Measurements from ENCODE around the gene KRT81. TPM values are rescaled to one million over a fixed set of nuclear protein-coding genes. Genes with fewer than 3 reads are reported as not detected.
A peak's percentile ranks its signal among the peaks of the same experiment; 100 is the strongest.
"Not testable (repeated sequence)": the region's sequence is repeated elsewhere in the genome, so short reads cannot be mapped to it uniquely, and the experiment has no call there.

The KRT81 gene
- polyA plus RNA-seq, 1 donor: 0.72 TPM

DNA sequence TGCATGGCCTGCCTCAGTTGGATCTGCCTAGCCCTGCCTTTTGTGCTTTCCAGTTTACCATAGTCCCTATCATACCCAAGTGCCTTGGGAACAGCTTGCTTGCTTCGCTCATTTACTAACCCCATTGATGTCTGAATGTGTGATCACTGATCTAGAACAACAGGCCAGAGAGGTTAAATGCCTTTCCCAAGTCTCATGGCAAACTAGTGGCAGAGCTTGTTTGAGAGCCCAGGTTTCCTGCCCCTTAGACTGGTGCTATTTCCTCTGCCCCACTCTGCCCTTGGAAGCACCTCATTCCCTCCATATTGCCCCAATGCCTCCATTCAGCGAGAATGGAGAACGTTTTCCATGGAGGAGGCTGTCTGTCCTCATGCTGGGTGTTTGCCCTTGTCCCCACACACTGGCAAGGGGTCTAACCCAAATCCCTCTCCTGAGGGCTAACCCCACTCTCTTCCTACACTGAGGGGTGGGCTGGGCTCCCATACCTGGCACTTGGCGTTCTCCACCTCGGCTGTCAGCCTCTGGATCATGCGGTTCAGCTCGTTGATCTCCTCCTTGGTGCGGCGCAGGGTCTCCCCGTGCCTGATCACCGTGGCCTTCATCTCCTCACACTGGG, 38.5 kb downstream of the KRT81 start:
- H3K27me3 ChIP-seq (ENCODE audit: control insufficient read depth, insufficient read depth, low read length): peaks cover 78% of the 10 kb centered on the region
- DNase-seq: no peak
- no peak overlapping the region for H3K4me3 ChIP-seq (ENCODE audit: low read length)
- no CpG with 5 or more reads among the region's 11 CpGs for whole genome bisulfite sequencing (ENCODE audit: insufficient coverage, low lambda C conversion rate)
- no peaks in the 10 kb centered on the region for H3K9me3 ChIP-seq (ENCODE audit: control insufficient read depth, low read depth, low read length)
- no peak overlapping the region for H3K27ac ChIP-seq (ENCODE audit: low read length)
- no peaks in the 10 kb centered on the region for H3K4me1 ChIP-seq (ENCODE audit: control insufficient read depth, insufficient read depth, low read length)
- H3K36me3 ChIP-seq (ENCODE audit: control insufficient read depth, insufficient read depth, low read length): no peaks in the 10 kb centered on the region

DNA sequence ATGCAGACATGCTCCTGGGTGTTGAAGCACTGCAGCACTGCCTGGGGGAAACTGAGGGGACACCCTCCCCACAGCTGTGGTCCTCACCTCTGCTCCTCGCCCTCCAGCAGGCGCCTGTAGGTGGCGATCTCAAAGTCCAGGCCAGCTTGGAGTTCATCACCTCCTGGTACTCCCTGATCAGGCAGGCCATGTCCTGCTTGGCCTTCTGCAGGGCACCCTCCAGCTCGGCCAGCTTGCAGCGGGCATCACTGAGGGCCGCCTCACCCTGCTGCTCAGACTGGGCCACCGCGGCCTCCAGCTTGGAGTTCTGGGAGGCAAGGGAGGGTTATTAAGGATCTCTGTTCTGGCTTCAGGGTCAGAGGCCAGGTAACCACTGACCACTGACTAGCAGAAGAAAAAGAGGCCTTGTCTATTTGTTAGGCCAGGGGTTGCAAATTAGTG, 39.1 kb downstream of the KRT81 start:
- H3K27me3 ChIP-seq (ENCODE audit: control insufficient read depth, insufficient read depth, low read length): peaks cover 71% of the 10 kb centered on the region
- H3K36me3 ChIP-seq (ENCODE audit: control insufficient read depth, insufficient read depth, low read length); DNase-seq; H3K9me3 ChIP-seq (ENCODE audit: control insufficient read depth, low read depth, low read length); H3K27ac ChIP-seq (ENCODE audit: low read length); H3K4me1 ChIP-seq (ENCODE audit: control insufficient read depth, insufficient read depth, low read length); H3K4me3 ChIP-seq (ENCODE audit: low read length): not testable (repeated sequence)
- no CpG with 5 or more reads among the region's 8 CpGs for WGBS (ENCODE audit: insufficient coverage, low lambda C conversion rate)

DNA sequence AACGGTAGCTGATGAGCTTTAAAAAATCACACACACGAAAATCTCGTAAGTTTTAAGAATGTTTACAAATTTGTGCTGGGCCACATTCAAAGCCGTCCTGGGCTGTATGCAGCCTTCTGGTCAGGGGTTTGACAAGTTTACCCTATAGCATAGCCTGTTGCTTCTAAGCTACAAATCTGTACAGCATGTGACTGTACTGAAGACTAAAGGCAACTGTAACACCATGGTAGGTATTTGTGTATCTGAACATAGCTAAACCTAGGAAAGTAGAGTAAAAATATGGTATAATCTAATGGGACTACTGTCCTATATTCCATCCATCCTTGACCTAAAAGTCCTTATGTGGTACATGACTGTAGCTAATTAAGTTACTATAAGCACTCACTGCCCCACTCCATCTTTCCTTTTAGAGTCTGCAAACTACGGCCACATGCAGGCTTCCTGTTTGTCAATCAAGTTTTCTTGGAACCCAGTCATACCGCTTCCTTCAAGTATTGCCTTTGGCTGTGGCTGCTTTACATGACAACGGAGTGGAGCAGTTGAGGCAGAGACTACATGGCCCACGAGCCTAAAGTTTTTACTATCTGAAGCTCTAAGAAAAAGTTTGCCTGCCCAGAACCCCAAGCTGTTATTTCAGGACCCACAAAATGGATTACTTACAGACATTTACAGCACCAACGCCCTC, 39.8 kb downstream of the KRT81 start:
- no peak for DNase-seq
- Histone ChIP-seq H3K27me3 (ENCODE audit: control insufficient read depth, insufficient read depth, low read length) (peaks cover 64% of the 10 kb centered on the region), H3K9me3 (ENCODE audit: control insufficient read depth, low read depth, low read length) (no peaks in the 10 kb centered on the region), H3K4me1 (ENCODE audit: control insufficient read depth, insufficient read depth, low read length) (no peaks in the 10 kb centered on the region), H3K36me3 (ENCODE audit: control insufficient read depth, insufficient read depth, low read length) (no peaks in the 10 kb centered on the region), H3K4me3 (ENCODE audit: low read length) (no peak overlapping the region), H3K27ac (ENCODE audit: low read length) (no peak overlapping the region)
- WGBS (ENCODE audit: insufficient coverage, low lambda C conversion rate): 80% methylated on average over 4 of the region's 9 CpGs

DNA sequence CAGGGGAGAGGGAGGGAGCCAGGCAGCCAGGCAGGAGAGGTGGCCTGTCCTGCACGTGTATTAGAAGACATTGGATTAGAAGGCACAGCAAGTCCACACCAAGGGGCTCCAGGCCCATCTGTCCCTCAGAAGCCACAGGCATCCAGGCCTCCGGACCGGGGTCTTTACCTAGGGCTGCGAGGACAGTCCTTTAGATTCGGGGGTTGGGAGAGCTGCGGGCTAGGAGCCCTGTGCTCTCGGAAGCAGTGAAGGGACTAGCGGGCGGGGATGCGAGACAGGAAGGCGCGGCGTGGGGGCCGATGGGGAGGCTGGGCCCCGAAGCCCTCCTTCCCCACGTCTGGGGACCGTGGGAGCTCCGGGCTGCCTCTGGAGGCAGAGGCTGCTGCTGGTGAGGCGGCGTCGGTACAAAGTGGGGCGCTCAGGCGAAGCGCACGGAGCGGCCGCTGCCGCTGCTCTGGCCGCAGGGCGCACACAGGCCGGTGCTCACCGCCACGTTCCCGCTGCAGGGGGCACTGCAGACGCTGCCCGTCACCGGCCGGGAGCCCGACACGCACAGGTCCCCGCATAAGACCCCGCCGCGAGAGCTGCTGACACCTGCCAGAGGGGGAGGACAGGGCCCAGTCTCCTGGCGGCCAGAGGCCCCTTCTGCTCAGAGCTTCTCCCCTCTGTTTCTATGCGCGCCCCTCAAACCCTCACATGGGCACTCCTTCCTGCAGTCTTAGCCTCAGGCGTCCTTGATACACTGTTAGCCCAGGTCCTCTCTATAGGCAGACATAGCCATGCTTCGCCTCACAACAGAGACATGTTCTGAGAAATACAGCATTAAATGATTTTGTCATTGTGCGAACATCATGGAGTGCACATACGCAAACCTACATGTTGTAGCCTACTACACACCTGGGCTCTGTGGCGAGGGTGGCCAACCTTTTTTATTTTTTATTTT, 41.0 kb downstream of the KRT81 start:
- H3K27me3 ChIP-seq (ENCODE audit: control insufficient read depth, insufficient read depth, low read length): peaks cover 53% of the 10 kb centered on the region
- no peak for DNase-seq

DNA sequence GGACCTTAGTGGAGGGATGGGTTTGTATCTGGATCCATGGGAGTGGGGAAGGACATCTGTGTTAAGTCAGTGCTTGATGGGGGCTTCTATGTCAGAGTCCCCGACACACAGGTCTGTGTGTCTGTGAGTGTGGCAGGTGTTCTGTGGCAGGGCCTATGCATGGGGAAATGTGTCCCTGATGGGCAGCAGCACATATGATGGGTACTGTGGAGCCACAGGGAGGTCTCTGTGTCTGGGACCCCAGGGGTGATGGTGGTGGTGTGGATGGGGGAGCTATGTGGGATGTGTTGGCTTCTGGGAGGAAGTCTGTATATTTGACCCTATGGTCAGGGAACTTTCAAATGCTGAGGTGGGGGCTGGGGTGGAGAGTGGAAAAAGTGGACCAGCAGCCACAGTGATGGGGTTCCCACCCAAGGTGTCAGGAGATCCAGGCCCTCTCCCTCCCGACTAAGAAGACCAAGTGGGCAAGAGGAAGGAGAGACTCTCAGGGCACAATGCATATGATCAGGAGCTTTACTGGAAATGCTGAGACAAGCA, 41.8 kb downstream of the KRT81 start:
- Histone ChIP-seq H3K4me1 (ENCODE audit: control insufficient read depth, insufficient read depth, low read length) (no peaks in the 10 kb centered on the region), H3K9me3 (ENCODE audit: control insufficient read depth, low read depth, low read length) (no peaks in the 10 kb centered on the region), H3K36me3 (ENCODE audit: control insufficient read depth, insufficient read depth, low read length) (no peaks in the 10 kb centered on the region), H3K27ac (ENCODE audit: low read length) (no peak overlapping the region), H3K27me3 (ENCODE audit: control insufficient read depth, insufficient read depth, low read length) (peaks cover 45% of the 10 kb centered on the region), H3K4me3 (ENCODE audit: low read length) (no peak overlapping the region)
- no peak for DNase-seq
- WGBS (ENCODE audit: insufficient coverage, low lambda C conversion rate): no CpG with 5 or more reads among the region's 2 CpGs

More for the DNA sequence above, 41.0 kb downstream of the KRT81 start:
- Histone ChIP-seq H3K9me3 (ENCODE audit: control insufficient read depth, low read depth, low read length) (no peaks in the 10 kb centered on the region), H3K27ac (ENCODE audit: low read length) (no peak overlapping the region), H3K36me3 (ENCODE audit: control insufficient read depth, insufficient read depth, low read length) (no peaks in the 10 kb centered on the region), H3K4me1 (ENCODE audit: control insufficient read depth, insufficient read depth, low read length) (no peaks in the 10 kb centered on the region), H3K4me3 (ENCODE audit: low read length) (no peak overlapping the region)
- whole genome bisulfite sequencing (ENCODE audit: insufficient coverage, low lambda C conversion rate): 100% methylated on average over 1 of the region's 52 CpGs

DNA sequence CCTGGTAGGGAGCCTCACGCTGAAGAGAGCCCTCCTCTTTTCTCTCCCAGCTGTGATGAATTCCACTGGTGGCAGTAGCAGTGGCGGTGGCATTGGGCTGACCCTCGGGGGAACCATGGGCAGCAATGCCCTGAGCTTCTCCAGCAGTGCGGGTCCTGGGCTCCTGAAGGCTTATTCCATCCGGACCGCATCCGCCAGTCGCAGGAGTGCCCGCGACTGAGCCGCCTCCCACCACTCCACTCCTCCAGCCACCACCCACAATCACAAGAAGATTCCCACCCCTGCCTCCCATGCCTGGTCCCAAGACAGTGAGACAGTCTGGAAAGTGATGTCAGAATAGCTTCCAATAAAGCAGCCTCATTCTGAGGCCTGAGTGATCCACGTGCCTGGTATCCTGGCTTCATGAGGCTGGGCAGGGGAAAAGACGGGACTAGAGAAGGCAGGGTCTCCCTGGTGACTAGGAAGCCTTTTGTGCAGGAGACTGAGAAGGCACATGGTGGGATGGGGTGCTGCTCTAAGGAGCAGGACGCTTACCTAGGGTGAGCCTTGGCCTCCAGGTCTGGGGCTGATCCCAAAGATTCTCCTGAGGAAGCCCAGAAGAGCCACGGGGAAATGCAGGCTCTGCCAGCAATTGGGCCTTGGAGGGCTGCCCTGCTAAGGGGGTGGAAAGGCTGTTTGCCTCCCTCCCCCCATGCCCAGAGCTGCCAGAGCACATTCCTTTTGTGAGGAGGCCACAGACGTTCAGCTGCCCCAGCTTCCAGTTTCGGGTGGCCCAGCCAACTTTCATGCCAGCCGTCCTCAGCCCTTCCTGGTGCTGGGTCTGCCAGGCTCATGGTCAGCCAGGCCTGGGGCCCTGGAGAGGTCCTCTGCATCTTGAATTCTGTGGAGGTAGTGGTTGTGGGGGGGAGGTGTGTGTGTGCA, 42.5 kb downstream of the KRT81 start:
- Histone ChIP-seq H3K27ac (ENCODE audit: low read length) (no peak overlapping the region), H3K36me3 (ENCODE audit: control insufficient read depth, insufficient read depth, low read length) (no peaks in the 10 kb centered on the region), H3K9me3 (ENCODE audit: control insufficient read depth, low read depth, low read length) (no peaks in the 10 kb centered on the region), H3K27me3 (ENCODE audit: control insufficient read depth, insufficient read depth, low read length) (peaks cover 38% of the 10 kb centered on the region), H3K4me3 (ENCODE audit: low read length) (no peak overlapping the region), H3K4me1 (ENCODE audit: control insufficient read depth, insufficient read depth, low read length) (peaks cover under 1% of the 10 kb centered on the region)
- DNase-seq: no peak
- WGBS (ENCODE audit: insufficient coverage, low lambda C conversion rate): 80% methylated on average over 1 of the region's 18 CpGs

DNA sequence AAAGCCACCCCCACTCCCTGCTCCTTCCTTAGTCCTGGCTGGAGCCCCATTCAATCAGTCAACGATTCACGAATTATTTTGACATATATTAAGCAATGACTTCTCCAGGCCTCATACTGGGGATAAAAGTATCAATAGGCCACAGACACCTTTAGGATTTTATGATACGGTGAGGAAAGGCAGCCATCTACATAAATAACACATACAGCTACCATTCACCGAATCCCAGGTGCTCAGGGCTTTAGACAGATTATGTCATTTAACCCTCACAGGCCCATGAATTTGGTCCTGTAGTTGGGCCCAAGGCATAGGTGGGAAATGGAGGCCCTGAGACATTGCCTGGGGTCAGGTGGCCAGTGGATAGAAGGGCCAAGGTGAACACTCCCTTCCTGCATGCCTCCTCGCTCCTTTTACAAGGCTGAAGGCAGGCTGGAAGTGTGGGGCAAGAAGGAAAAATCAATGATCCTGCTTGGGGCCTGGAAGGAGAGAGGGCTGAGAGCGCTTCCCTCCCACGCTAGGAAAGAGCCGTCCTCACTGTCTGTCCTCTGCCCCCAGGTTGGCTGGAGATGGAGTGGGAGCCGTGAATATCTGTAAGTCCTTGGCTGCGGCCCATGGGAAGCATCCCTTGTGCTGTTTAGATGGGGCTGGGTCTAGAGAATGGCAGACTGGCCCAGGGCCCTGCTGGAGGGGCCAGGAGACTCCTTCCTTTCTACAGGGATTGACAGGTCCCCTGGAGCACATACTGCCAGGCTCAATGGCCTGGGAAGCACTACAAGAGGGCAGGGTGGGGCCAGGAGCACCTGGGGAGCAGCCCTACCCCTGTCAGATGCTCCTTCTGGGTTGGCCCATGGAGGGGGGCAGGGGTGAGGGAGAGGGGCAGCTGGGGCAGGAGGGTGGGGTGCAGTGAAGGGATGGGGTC, 43.5 kb downstream of the KRT81 start:
- H3K9me3 ChIP-seq (ENCODE audit: control insufficient read depth, low read depth, low read length): no peaks in the 10 kb centered on the region
- no peak overlapping the region for H3K4me3 ChIP-seq (ENCODE audit: low read length)
- peaks cover 2% of the 10 kb centered on the region for H3K4me1 ChIP-seq (ENCODE audit: control insufficient read depth, insufficient read depth, low read length)
- H3K27me3 ChIP-seq (ENCODE audit: control insufficient read depth, insufficient read depth, low read length): peaks cover 29% of the 10 kb centered on the region
- H3K27ac ChIP-seq (ENCODE audit: low read length): no peak overlapping the region
- no peak for DNase-seq
- no peaks in the 10 kb centered on the region for H3K36me3 ChIP-seq (ENCODE audit: control insufficient read depth, insufficient read depth, low read length)
- WGBS (ENCODE audit: insufficient coverage, low lambda C conversion rate): 20% methylated on average over 1 of the region's 10 CpGs

DNA sequence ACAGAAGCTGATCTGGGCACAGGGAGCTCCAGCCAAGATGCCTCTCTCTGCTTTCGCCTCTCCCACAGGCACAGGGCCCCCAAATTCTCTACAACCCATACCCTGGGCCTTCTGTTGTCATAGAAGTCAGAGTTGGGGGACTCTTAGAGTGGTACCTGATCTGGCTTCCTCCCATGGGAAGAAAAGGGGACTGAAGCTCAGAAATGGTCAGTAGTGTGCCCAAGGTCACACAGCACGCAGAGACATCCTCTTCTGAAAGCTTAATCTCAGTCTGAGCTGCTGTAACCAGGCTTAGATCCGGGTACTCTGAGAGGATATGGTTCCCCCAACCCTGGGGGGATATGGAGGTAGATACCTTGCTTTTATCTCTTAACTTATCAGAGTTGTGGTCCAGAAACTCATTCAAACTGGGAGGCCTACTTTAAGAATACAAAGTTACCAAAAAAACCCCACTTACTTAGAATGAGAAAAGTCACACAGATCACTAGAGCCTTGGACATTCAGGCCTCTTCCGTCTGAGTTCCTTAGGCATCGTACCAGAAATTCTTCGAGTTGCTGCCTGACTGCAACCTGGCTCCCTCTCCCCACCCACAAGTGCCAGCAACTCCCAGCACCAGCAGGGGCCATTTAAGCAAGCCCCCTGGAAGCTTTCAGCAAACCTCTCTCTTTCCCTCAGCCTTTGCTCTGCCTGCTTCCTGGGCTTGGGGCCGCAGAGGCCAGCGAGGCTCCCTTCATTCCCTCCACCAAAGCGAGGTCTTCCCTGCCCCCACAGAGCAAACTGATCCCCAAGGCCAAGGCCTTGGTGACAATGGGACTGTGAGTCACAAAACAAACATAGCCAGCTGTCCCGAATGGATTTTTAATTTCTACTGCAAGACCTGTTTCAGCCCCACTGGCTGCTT, 44.4 kb downstream of the KRT81 start:
- peaks cover 27% of the 10 kb centered on the region for H3K27me3 ChIP-seq (ENCODE audit: control insufficient read depth, insufficient read depth, low read length)
- H3K9me3 ChIP-seq (ENCODE audit: control insufficient read depth, low read depth, low read length): no peaks in the 10 kb centered on the region
- no peak overlapping the region for H3K4me3 ChIP-seq (ENCODE audit: low read length)
- H3K36me3 ChIP-seq (ENCODE audit: control insufficient read depth, insufficient read depth, low read length): no peaks in the 10 kb centered on the region
- DNase-seq: peak; percentile 37 to 60
- H3K27ac ChIP-seq (ENCODE audit: low read length): no peak overlapping the region
- no CpG with 5 or more reads among the region's 10 CpGs for WGBS (ENCODE audit: insufficient coverage, low lambda C conversion rate)
- H3K4me1 ChIP-seq (ENCODE audit: control insufficient read depth, insufficient read depth, low read length): peaks cover 2% of the 10 kb centered on the region
